Prostate gland (tissue), 2 donors: ENCODE measurements around the gene MT1G.
A peak's percentile ranks its signal among the peaks of the same experiment; 100 is the strongest.

Experiments
- CTCF ChIP-seq, 4 experiments: fragments of 200-600 bp in 2 of 4; fragments of 450-650 bp in 2 of 4; sonication (generic) in 2 of 4; IDR thresholded peaks; 1 replicate in 3 of 4; 2 replicates in 1 of 4; pipeline ENCODE4 v1.5.1; 2016 to 2019; ENCODE audit warnings: antibody characterized with exemption in 4 of 4, mild to moderate bottlenecking in 2 of 4, moderate library complexity in 2 of 4
- POLR2A ChIP-seq: fragments of 450-650 bp; IDR thresholded peaks from one replicate; pipeline ENCODE4 v1.6.1; 2016; ENCODE audit warnings: antibody characterized with exemption, mild to moderate bottlenecking
- POLR2AphosphoS5 ChIP-seq: sonication (generic); formaldehyde crosslinking; IDR thresholded peaks from one replicate; pipeline ENCODE4 v1.6.1; 2017; ENCODE audit warnings: antibody characterized with exemption

GRCh38 chr16:56673921-56674320 is 6.1 kb upstream of the MT1G start:
- peak; percentile 43 to 71 (median 59) for TF ChIP-seq CTCF (IDR thresholded peaks at IDR 0.05)
- TF ChIP-seq POLR2A, result no peak
- TF ChIP-seq POLR2AphosphoS5, result peak; percentile 46
